OCI-LY7 (cell line): Measurements from ENCODE around the gene TMEM223. TPM values are rescaled to one million over a fixed set of nuclear protein-coding genes. Genes with fewer than 3 reads are reported as not detected.

Experiments
- BruUV-seq: library from RNA; stranded (reverse); fragments of 400-500 nt; replicated peaks from 2 replicates; lab custom pipeline; 2021; lab: Mats Ljungman, UMichigan
- CTCF ChIA-PET: fragments of 300-600 bp; sonication (Branson Sonifier 250); formaldehyde crosslinking; loops from one replicate; lab custom pipeline; 2022; ENCODE audit warnings: antibody characterized with exemption; ENCODE audit not compliant: unreplicated experiment; lab: Charles Lee
- POLR2A ChIA-PET: fragments of 300-600 bp; sonication (Branson Sonifier 250); formaldehyde crosslinking; loops from one replicate; lab custom pipeline; 2022; ENCODE audit warnings: antibody characterized with exemption; lab: Charles Lee
- DNase-seq: peaks from one replicate; pipeline ENCODE4 v3.0.0-alpha.2; 2015; ENCODE audit warnings: low spot score
- H2AFZ ChIP-seq: fragments of 200-600 bp; sonication (generic), shearing (Covaris generic); 2 replicates; pipeline ENCODE4 v1.6.1; 2014; ENCODE audit warnings: mild to moderate bottlenecking, antibody characterized with exemption, low read length, moderate library complexity
- H3K27ac ChIP-seq: fragments of 200-600 bp; sonication (generic); 2 replicates; pipeline ENCODE4 v1.5.1; 2014; ENCODE audit warnings: mixed run types, low read depth, mild to moderate bottlenecking, moderate library complexity, low read length, inconsistent platforms; ENCODE audit not compliant: poor library complexity, severe bottlenecking
- H3K36me3 ChIP-seq: fragments of 200-600 bp; sonication (generic); 2 replicates; pipeline ENCODE4 v1.6.1; 2014; ENCODE audit warnings: mild to moderate bottlenecking, antibody characterized with exemption, low read length, moderate library complexity, mixed read lengths; ENCODE audit not compliant: insufficient read depth
- H3K4me1 ChIP-seq: fragments of 200-600 bp; sonication (generic); 2 replicates; pipeline ENCODE4 v1.5.1; 2014; ENCODE audit warnings: mild to moderate bottlenecking, low read length; ENCODE audit not compliant: insufficient read depth, poor library complexity, severe bottlenecking
- H3K4me2 ChIP-seq: fragments of 200-600 bp; sonication (generic); 2 replicates; pipeline ENCODE4 v1.6.1; 2014; ENCODE audit warnings: mild to moderate bottlenecking, low read length
- H3K4me3 ChIP-seq: fragments of 200-600 bp; sonication (generic); 2 replicates; pipeline ENCODE4 v1.5.1; 2014; ENCODE audit warnings: mild to moderate bottlenecking, low read depth, low read length; ENCODE audit not compliant: poor library complexity, severe bottlenecking
- H3K79me2 ChIP-seq: fragments of 200-600 bp; sonication (generic); 2 replicates; pipeline ENCODE4 v1.6.1; 2016; ENCODE audit warnings: low read depth, mild to moderate bottlenecking, low read length, moderate library complexity, mixed read lengths; ENCODE audit not compliant: insufficient read depth
- H3K9me2 ChIP-seq: fragments of 200-600 bp; sonication (generic); 2 replicates; pipeline ENCODE4 v1.6.1; 2016; ENCODE audit warnings: mild to moderate bottlenecking, low read length, mixed read lengths; ENCODE audit not compliant: insufficient read depth
- H3K9me3 ChIP-seq: fragments of 200-600 bp; sonication (generic); 2 replicates; pipeline ENCODE4 v1.6.1; 2014; ENCODE audit warnings: mild to moderate bottlenecking, mixed run types, low read length, mixed read lengths
- H4K20me1 ChIP-seq: fragments of 200-600 bp; sonication (generic); 2 replicates; pipeline ENCODE4 v1.6.1; 2014; ENCODE audit warnings: mild to moderate bottlenecking, antibody characterized with exemption, low read length, moderate library complexity, mixed read lengths; ENCODE audit not compliant: insufficient read depth
- EZH2phosphoT487 ChIP-seq: fragments of 200-600 bp; sonication (generic); IDR thresholded peaks from 2 replicates; pipeline ENCODE4 v1.6.1; 2018; ENCODE audit warnings: low read depth, borderline replicate concordance, mild to moderate bottlenecking, mixed run types, antibody characterized with exemption, low read length, moderate library complexity, mixed read lengths
- intact Hi-C: fragments of 100-400 bp; cut with micrococcal nuclease; formaldehyde crosslinking; loops from one replicate; pipeline ENCODE4 v1.10.0; 2022; ENCODE audit not compliant: unreplicated experiment
- total RNA-seq, 2 experiments: library from RNA; depleted of rRNA in 1 of 2; stranded (reverse); fragments of >200 nt in 1 of 2; shearing (Covaris generic) in 1 of 2; gene quantifications; 2 replicates each; pipeline ENCODE4 v1.2.3, GENCODE V29; 2014 to 2022
- TF ChIP-seq, protein P1 (sequence below): fragments of 200-600 bp; sonication (generic); conservative IDR thresholded peaks from 2 replicates; pipeline ENCODE4 v1.5.1; 2014; ENCODE audit warnings: mild to moderate bottlenecking, antibody characterized with exemption, low read length, moderate library complexity, mixed read lengths

TMEM223 gene
- total RNA-seq, 2 experiments from 2014 or later: 24.4 to 42.9 TPM

DNA sequence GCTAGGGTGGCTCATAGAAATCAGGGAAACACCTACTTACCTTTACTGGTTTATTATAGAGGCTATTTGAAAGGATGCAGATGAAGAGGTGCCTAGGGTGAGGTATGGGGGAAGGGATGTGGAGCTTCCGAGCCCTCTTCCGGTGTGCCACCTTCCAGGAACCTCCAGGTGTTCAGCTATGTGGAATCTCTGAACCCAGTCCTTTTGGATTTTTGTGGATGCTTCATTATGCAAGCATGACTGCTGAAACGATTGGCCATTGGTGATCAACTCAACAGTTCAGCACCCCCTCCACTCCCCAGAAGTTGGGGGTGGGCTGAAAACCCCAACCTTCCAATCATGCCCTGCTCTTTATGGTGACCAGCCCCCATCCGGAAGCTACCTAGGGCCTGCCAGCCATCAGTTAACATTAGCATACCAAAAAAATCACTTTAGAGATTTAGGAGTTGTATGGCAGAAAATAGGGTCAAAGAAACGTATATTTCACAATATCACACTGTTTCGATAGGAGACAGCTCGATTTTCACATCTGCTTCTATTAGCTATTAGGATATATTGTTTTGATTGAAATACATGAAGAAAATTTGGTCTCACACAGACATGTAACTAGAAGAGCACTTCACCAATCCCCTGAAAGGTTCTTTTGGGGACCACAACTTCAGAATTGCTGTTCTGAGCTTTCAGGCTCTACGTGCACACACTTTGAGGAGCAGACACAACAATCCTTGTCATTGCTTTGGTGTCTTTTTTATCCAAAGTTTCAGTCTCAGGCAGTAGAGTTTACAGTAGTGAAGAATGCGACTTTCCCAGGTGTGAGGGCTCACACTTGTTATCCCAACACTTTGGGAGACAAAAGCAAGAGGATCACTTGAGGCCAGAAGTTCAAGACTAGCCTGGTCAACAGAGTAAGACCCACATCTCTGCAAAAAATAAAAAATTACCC is 33.7 kb downstream of the TMEM223 start:
- ChIA-PET CTCF (interaction anchor here (0.5 kb wide), 2 partner anchors 72 to 213 kb away, joined by 9 to 13 read pairs; no protein-coding TSS in a partner anchor), POLR2A (interaction anchor here (0.6 to 1.4 kb wide), 4 partner anchors 10 to 99 kb away, joined by 3 to 8 read pairs (median 4); partner anchors contain the start of gene TAF6L)
- Histone ChIP-seq H3K79me2 (peaks cover 17% of the 10 kb centered on the region; the same call in 1 of the 2 replicates), H3K27ac (no peak overlapping the region), H3K4me3 (no peak overlapping the region), H3K4me2 (no peak overlapping the region), H2AFZ (peak overlapping the region; percentile 1; the same call in 1 of the 2 replicates), H3K4me1 (peaks cover 27% of the 10 kb centered on the region), H4K20me1 (no peaks in the 10 kb centered on the region), H3K36me3 (peaks cover 5% of the 10 kb centered on the region; the same call in 1 of the 2 replicates), H3K9me2 (no peaks in the 10 kb centered on the region), H3K9me3 (no peaks in the 10 kb centered on the region)
- BruUV-seq: no TSS peak
- TF ChIP-seq EZH2phosphoT487: no peak
- TF ChIP-seq, protein P1, sequence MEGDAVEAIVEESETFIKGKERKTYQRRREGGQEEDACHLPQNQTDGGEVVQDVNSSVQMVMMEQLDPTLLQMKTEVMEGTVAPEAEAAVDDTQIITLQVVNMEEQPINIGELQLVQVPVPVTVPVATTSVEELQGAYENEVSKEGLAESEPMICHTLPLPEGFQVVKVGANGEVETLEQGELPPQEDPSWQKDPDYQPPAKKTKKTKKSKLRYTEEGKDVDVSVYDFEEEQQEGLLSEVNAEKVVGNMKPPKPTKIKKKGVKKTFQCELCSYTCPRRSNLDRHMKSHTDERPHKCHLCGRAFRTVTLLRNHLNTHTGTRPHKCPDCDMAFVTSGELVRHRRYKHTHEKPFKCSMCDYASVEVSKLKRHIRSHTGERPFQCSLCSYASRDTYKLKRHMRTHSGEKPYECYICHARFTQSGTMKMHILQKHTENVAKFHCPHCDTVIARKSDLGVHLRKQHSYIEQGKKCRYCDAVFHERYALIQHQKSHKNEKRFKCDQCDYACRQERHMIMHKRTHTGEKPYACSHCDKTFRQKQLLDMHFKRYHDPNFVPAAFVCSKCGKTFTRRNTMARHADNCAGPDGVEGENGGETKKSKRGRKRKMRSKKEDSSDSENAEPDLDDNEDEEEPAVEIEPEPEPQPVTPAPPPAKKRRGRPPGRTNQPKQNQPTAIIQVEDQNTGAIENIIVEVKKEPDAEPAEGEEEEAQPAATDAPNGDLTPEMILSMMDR: no peak
- intact Hi-C loops: no loop called here
- DNase-seq: no peak

DNA sequence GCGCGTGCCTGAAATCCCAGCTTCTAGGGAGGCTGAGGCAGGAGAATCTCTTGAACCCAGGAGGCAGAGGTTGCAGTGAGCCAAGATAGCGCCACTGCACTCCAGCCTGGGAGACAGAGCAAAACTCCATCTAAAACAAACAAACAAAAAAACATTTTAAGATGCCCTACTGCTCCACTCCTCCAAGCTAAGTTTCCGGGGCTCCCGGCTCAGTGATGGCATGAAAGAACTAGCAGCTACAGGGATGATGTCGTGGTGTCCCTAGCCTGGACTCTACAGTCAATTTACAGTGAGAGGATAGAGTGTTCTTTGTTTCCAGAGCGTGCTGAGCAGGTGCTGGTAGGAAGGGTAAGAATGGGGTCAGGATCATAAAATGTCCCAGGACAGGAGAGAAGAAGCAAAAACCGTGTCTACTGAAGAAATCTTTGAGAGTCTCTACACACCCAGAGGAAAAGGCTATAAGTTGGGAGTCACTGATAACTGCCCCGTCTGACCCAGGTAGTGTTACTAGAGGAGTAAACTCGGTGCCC is 36.7 kb downstream of the TMEM223 start:
- Histone ChIP-seq H3K79me2 (no peaks in the 10 kb centered on the region), H3K36me3 (no peaks in the 10 kb centered on the region), H3K9me3 (no peaks in the 10 kb centered on the region), H3K27ac (no peak overlapping the region), H3K4me2 (peak overlapping the region; percentile 63), H4K20me1 (no peaks in the 10 kb centered on the region), H3K4me3 (peak overlapping the region; percentile 71), H3K4me1 (peaks cover 20% of the 10 kb centered on the region), H3K9me2 (no peaks in the 10 kb centered on the region), H2AFZ (no peak overlapping the region)
- DNase-seq: no peak
- intact Hi-C loops: no loop called here
- ChIA-PET POLR2A (interaction anchor here (1.0 kb wide), 1 partner anchor 100 kb away, joined by 8 read pairs; no protein-coding TSS in a partner anchor), CTCF (no interaction called here)
- no peak for TF ChIP-seq EZH2phosphoT487
- TF ChIP-seq, protein P1: no peak
- no TSS peak for BruUV-seq
